ENCODE results near the gene DEDD.

The DEDD gene

DNA sequence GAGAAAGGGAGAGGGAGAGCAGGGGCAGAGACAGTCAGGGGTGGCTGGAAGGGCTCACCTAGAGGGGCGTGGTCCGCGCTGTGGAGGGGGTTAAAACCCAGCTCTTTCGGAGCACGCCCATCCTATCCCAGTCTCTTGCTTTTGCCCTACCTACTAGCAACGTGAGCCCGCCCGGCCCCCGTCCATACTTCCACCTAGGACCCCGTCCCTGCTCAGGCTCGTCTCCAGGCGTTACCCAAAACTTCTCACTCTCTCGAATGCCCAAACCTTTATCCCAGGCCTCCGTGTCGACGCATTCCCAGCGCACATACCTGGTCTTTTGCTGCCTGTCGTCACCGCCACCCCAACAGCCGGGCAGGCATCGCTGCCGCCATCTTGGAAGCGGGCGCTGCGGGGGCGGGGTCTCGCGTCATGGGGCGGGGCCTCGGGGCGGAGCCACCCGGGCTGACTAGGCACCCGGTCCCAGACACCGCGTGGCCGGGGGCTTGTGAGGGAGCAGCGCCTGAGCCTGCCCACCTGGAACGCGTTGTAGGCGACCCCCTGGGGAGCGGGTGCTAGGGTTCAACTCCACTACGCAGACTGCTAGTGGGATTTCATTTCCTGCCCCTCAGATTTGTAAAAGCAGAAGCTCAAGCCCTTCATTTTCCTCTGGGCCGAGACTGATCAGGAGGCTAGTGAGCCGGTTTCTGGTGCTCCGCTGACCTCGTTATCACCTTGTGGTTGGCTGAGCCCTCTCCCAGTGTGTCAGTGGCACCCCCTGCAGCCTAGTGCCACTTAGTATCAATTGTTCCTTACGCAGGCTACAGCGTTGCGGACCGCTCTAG is 44.9 kb upstream of the DEDD start, which contains the start of gene B4GALT3:
TSS of gene B4GALT3 (minus strand) at position 396 of the 824 bp plus-strand sequence. CDS start 1,447 bp downstream, outside the sequence.
- Histone ChIP-seq H3K9me3 (ENCODE audit: severe bottlenecking) (no peaks in the 10 kb centered on the region), H3K4me3 (ENCODE audit: low read depth, low read length) (peak within 1 kb of the TSS; percentile 65), H3K27me3 (ENCODE audit: insufficient read depth, low read depth, severe bottlenecking) (no peaks in the 10 kb centered on the region), H3K27ac (peak within 1 kb of the TSS; percentile 82), H3K36me3 (peaks cover 36% of the 10 kb centered on the region)
- DNase-seq: peak; percentile 98
- TF ChIP-seq, protein P1, sequence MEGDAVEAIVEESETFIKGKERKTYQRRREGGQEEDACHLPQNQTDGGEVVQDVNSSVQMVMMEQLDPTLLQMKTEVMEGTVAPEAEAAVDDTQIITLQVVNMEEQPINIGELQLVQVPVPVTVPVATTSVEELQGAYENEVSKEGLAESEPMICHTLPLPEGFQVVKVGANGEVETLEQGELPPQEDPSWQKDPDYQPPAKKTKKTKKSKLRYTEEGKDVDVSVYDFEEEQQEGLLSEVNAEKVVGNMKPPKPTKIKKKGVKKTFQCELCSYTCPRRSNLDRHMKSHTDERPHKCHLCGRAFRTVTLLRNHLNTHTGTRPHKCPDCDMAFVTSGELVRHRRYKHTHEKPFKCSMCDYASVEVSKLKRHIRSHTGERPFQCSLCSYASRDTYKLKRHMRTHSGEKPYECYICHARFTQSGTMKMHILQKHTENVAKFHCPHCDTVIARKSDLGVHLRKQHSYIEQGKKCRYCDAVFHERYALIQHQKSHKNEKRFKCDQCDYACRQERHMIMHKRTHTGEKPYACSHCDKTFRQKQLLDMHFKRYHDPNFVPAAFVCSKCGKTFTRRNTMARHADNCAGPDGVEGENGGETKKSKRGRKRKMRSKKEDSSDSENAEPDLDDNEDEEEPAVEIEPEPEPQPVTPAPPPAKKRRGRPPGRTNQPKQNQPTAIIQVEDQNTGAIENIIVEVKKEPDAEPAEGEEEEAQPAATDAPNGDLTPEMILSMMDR (IDR thresholded peaks at IDR 0.05; ENCODE audit: low read depth, low read length): peak; percentile 79

DNA sequence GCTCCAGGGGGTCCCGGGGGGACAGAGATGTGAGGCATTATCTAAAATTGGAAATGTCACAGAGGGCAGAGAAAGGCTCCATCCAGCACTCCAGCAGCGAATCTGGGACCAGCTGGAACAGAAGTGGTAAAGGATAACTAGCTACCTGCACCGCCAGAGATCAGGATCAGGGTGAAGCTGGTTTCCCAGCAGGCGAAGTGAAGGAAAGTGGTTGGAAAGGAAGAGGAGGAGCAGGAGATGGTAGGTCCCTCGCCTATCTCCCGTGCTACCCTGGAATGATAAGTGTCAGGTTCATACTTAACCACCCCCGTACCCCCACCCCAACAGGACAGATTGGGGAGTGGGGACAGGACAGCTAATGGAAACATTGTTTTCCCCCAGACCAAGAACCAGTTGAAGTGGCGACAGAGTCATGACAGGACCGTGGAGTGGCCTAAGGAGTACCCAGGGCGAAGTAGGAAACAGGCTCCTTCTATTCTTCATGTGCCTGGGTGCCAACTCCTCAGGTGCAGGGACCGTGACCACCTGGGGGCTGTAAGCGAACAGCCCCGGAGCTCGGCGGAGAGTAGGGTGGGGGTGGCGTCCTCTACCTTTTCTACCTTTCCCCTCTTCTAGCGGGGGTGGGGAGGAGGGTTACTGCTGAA is 44.1 kb upstream of the DEDD start:
- H3K9me3 ChIP-seq (ENCODE audit: severe bottlenecking): no peaks in the 10 kb centered on the region
- peaks cover 44% of the 10 kb centered on the region for H3K36me3 ChIP-seq
- peak overlapping the region; percentile 82 for H3K27ac ChIP-seq
- H3K4me3 ChIP-seq (ENCODE audit: low read depth, low read length): peak overlapping the region; percentile 65
- DNase-seq: no peak
- TF ChIP-seq, protein P1 (IDR thresholded peaks at IDR 0.05; ENCODE audit: low read depth, low read length): no peak
- no peaks in the 10 kb centered on the region for H3K27me3 ChIP-seq (ENCODE audit: insufficient read depth, low read depth, severe bottlenecking)

DNA sequence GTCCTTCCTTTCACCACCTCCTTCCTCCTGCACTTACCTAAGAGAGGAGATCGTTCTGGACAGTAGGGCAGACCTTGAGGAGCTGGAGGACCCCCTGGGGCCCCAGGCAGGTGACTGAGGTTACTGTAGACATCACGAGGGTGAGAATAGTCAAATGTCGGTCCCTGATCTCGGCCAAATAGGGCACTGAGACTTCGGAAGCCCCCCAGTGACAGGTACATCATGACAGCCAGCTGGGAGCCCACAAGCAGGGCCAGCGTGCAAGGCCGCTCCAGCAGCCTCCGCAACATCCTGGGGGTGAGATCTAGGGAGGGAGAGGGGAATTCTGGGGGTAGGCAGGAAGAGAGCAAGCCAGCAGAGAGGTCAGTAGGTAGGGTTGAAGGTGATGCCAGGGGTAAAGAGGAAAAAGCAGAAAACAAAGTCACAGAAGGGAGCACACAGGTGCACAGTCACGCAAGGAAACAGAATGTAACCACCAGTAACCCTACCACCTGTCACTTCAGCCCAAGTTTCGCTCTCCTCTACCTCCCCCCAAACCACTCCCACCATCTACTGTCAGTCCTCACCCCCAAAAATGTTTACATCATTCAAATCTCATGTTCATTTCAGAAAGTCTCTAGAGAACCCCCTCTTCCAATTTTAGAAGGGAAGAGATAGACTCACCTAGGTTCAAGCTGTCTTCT is 43.4 kb upstream of the DEDD start:
- Histone ChIP-seq H3K4me3 (ENCODE audit: low read depth, low read length) (no peak overlapping the region), H3K9me3 (ENCODE audit: severe bottlenecking) (no peaks in the 10 kb centered on the region), H3K27ac (no peak overlapping the region), H3K36me3 (peaks cover 50% of the 10 kb centered on the region), H3K27me3 (ENCODE audit: insufficient read depth, low read depth, severe bottlenecking) (no peaks in the 10 kb centered on the region)
- TF ChIP-seq, protein P1 (IDR thresholded peaks at IDR 0.05; ENCODE audit: low read depth, low read length): no peak
- DNase-seq: no peak

DNA sequence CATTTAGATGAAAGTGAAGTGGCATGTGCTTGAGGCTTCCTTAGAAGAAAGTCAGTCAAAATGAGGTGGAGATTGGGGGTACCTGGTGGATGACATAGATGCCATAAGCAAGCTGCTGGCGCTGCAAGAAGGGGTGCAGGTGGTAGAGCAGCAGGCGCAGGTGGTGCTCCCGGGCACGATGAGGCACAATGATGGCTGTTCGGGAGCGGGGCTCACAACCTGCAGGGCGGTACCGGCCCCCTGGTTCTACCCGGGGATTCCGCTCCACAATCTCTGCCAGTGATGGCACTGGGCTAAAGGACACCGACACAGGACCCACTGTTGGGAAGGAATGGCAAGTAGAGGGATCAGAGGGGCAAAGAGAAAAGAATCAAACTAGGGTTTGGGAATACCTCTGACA is 42.4 kb upstream of the DEDD start:
- Histone ChIP-seq H3K27me3 (ENCODE audit: insufficient read depth, low read depth, severe bottlenecking) (no peaks in the 10 kb centered on the region), H3K4me3 (ENCODE audit: low read depth, low read length) (no peak overlapping the region), H3K9me3 (ENCODE audit: severe bottlenecking) (no peaks in the 10 kb centered on the region), H3K27ac (no peak overlapping the region), H3K36me3 (peaks cover 60% of the 10 kb centered on the region)
- TF ChIP-seq, protein P1 (IDR thresholded peaks at IDR 0.05; ENCODE audit: low read depth, low read length): no peak
- no peak for DNase-seq

DNA sequence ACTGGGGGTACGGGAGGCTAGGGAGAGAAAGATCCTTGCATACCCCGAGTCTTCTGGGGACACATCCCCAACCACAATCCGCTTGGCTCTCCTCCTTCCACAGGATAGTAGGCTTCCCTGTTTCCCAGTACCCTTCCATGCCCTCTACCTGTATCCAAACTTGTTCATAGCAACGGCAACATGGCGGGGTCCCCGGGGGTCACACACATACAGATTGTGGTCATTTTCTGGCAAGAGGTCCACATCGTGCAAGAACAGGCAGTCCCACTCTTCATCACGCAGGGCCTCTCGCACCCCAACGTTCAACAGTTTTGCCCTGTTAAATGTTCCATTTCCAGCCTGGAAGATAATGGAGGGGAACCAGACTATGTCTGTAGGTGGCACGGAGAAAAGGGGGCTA is 41.2 kb upstream of the DEDD start:
- TF ChIP-seq, protein P1 (IDR thresholded peaks at IDR 0.05; ENCODE audit: low read depth, low read length): no peak
- Histone ChIP-seq H3K9me3 (ENCODE audit: severe bottlenecking) (no peaks in the 10 kb centered on the region), H3K4me3 (ENCODE audit: low read depth, low read length) (no peak overlapping the region), H3K27me3 (ENCODE audit: insufficient read depth, low read depth, severe bottlenecking) (no peaks in the 10 kb centered on the region), H3K36me3 (peaks cover 72% of the 10 kb centered on the region), H3K27ac (no peak overlapping the region)
- no peak for DNase-seq
